Heart right ventricle (tissue), 16 donors: Measurements from ENCODE around the gene LSAMP. TPM values are rescaled to one million over a fixed set of nuclear protein-coding genes. Genes with fewer than 3 reads are reported as not detected.

ENCODE experiments used
- ATAC-seq, 8 donors: fragments of 200-7000 bp; cut with Tn5 transposase; one replicate each; pipeline ENCODE4 v1.9.1; 2020; ENCODE audit warnings: mild to moderate bottlenecking in 8 of 8, moderate library complexity in 8 of 8, moderate number of reproducible peaks in 1 of 8
- DNase-seq, 2 donors: peaks; one replicate each; pipeline ENCODE4 v3.0.0-alpha.2; 2020
- H3K27ac ChIP-seq, 10 donors: fragments of 200-600 bp; sonication (generic) in 2 of 10; one replicate each; pipeline versions ENCODE4 v1.5.0 to v1.8.0; 2020 to 2022; ENCODE audit warnings: mild to moderate bottlenecking in 3 of 10
- H3K27me3 ChIP-seq, 7 donors: fragments of 200-600 bp; one replicate each; pipeline ENCODE4 v1.8.0; 2021 to 2022; ENCODE audit warnings: mild to moderate bottlenecking in 2 of 7
- H3K36me3 ChIP-seq, 9 donors: fragments of 200-600 bp; sonication (generic) in 1 of 9; one replicate each; pipeline versions ENCODE4 v1.5.0 to v1.8.0; 2020 to 2022; ENCODE audit warnings: mild to moderate bottlenecking in 2 of 9
- H3K4me1 ChIP-seq, 9 donors: fragments of 200-600 bp; sonication (generic) in 1 of 9; one replicate each; pipeline versions ENCODE4 v1.5.0 to v1.8.0; 2020 to 2022; ENCODE audit warnings: mild to moderate bottlenecking in 4 of 9
- H3K4me3 ChIP-seq, 10 donors: fragments of 200-600 bp; sonication (generic) in 2 of 10; one replicate each; pipeline versions ENCODE4 v1.5.0 to v1.8.0; 2020 to 2022; ENCODE audit warnings: mild to moderate bottlenecking in 7 of 10, moderate library complexity in 2 of 10
- H3K9me3 ChIP-seq, 11 donors: fragments of 200-600 bp in 10 of 11; sonication (generic) in 2 of 11; one replicate each; pipeline versions ENCODE4 v1.5.0 to v1.8.0; 2013 to 2022; ENCODE audit warnings: mild to moderate bottlenecking in 2 of 11, control low read depth in 1 of 11, moderate library complexity in 1 of 11
- WGBS, 2 donors: extraction: QIAGEN DNeasy Blood & Tissue Kit; methylation state at CpG; one replicate each; pipeline ENCODE4 v1.1.7; 2013; ENCODE audit warnings: inconsistent platforms in 1 of 2; 5-methylcytosine and 5-hydroxymethylcytosine counted together
- intact Hi-C, 10 donors: fragments of 100-400 bp; cut with DNase I; formaldehyde crosslinking; loops; one replicate each; pipeline versions ENCODE4 v1.11.1 to v1.14.2; 2022
- polyA plus RNA-seq, 2 donors: library from polyadenylated mRNA; stranded (reverse); fragments of 200-250 nt; gene quantifications; one replicate each; pipeline ENCODE4 v1.2.3, GENCODE V29; 2013
- total RNA-seq, 10 donors: library from RNA; stranded (reverse); fragmentation: NEBNext Ultra II Directional in 3 of 10; extraction: Animal tissue kit (Norgen Biotek cat#: 25700) in 3 of 10; gene quantifications; one replicate each; pipeline versions ENCODE4 v1.2.1 to v1.2.4, GENCODE V29; 2021 to 2023
- TF ChIP-seq, protein P1 (sequence below), 9 donors: fragments of 200-600 bp; sonication (generic) in 2 of 9; IDR thresholded peaks; one replicate each; pipeline versions ENCODE4 v1.5.0 to v1.8.0; 2021 to 2022; ENCODE audit warnings: antibody characterized with exemption in 9 of 9, mild to moderate bottlenecking in 5 of 9, moderate library complexity in 1 of 9
- donor health status: Arrhythmogenic right ventricular cardiomyopathy.
- donor health status: ischemic (EF 13 %, LVEDD 7.1; RV severe dilation, severe dysfunction).
- donor health status: healthy with polysubstance abuse.
- donor health status: DM: no; HTN: yes; CAD: no.
- donor health status: DM: no; HTN: no; CAD: no.
- donor health status: ischemic (EF 25% LVEDD 6.9; RV normal size, moderate dysfunction).
- donor health status: ischemic (EF 25% LVEDD 5.7; RV mildly dilated, moderate dysfunction).
- donor health status: healthy.
- donor health status: DM: yes; HTN: yes; CAD: no.
- donor health status: Ischemic cardiomyopathy.
- donor health status: ischemic (EF 35%, LVEDD 5.7; RV mildly dilated, moderate dysfunction).
- donor health status: nonischemic (EF 11% LVEDD 7.7; RV severe dilation, severe dysfunction).
- donor health status: DM: yes; HTN: yes; CAD: no.
- donor health status: PGD.
- donor health status: ischemic (EF 29% LVEDD 5.4; RV normal size, mild dysfunction).
- donor health status: nonischemic (EF 23%, LVEDD 6.1; RV moderate dilation, normal function).

LSAMP gene
- total and polyA plus RNA-seq, 12 donors, result 0.51 to 9.0 (median 5.4) TPM

DNA sequence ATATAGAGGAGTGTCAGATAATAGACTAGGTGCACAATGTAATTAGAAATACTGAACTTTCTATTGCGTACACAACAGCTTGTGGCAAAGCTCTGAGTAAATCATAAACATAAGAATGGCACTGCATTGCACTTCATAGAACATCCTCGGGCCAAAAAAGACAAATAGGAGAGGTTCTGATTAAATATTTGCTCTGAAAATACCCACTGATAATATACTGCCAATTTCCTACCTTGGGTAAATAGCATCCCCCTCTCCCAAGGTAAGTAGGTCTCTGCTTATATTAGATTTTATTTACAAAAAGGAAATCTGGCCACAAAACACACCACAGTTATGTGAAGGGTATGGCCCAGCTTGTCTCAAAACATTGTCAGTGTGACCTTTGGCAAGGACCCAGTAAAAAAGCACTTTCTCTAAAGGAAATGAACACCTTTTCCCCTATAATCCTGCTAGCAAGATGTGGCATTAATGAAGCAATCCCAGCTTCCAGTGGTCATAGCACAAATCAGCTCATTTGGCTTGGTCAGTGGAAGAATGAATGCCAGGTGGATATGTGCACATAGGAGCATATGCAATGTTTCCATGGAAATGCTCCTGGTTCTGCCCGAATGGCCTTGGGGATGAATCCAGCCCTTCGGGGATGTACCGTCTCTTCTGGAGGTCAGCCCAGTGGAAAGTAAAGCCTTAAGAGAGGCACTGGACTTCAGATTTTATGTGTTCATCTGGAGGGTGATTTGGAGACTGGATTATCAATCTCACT is 315.9 kb downstream of the LSAMP start:
- Histone ChIP-seq H3K9me3 (no peaks in the 10 kb centered on the region), H3K36me3 (no peaks in the 10 kb centered on the region), H3K27me3 (no peaks in the 10 kb centered on the region), H3K27ac (no peak overlapping the region), H3K4me3 (no peak overlapping the region), H3K4me1 (no peaks in the 10 kb centered on the region)
- 79 to 81% methylated on average over 5 of the region's 5 CpGs for WGBS, 2 donors
- intact Hi-C loops, result no loop called here
- TF ChIP-seq, protein P1, sequence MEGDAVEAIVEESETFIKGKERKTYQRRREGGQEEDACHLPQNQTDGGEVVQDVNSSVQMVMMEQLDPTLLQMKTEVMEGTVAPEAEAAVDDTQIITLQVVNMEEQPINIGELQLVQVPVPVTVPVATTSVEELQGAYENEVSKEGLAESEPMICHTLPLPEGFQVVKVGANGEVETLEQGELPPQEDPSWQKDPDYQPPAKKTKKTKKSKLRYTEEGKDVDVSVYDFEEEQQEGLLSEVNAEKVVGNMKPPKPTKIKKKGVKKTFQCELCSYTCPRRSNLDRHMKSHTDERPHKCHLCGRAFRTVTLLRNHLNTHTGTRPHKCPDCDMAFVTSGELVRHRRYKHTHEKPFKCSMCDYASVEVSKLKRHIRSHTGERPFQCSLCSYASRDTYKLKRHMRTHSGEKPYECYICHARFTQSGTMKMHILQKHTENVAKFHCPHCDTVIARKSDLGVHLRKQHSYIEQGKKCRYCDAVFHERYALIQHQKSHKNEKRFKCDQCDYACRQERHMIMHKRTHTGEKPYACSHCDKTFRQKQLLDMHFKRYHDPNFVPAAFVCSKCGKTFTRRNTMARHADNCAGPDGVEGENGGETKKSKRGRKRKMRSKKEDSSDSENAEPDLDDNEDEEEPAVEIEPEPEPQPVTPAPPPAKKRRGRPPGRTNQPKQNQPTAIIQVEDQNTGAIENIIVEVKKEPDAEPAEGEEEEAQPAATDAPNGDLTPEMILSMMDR (IDR thresholded peaks at IDR 0.05), result no peak
- ATAC-seq, result no peak
- no peak for DNase-seq

DNA sequence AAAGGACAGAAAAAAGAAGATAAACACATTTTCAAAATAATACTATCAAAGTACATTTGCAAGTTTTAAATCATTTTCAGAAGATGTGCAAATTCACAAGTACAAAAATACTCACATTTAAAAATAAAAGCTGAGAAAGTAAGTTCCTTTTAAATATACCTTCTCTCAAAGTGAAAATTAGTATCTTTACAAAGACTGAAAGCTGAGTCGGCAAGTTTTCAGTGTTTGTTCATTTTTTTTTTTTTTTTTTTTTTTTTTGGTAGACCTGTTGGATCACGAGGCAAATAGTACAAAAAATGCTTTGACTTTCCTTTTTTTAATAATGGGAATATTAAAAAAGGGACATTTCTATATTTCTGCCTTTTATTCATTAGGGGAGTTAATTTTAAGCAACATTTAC is 317.8 kb downstream of the LSAMP start:
- TF ChIP-seq, protein P1 (IDR thresholded peaks at IDR 0.05), result no peak
- DNase-seq (no peak), ATAC-seq (no peak)
- Histone ChIP-seq H3K27ac (no peak overlapping the region), H3K4me1 (no peaks in the 10 kb centered on the region), H3K4me3 (no peak overlapping the region), H3K9me3 (no peaks in the 10 kb centered on the region), H3K27me3 (no peaks in the 10 kb centered on the region), H3K36me3 (no peaks in the 10 kb centered on the region)
- intact Hi-C loops, result no loop called here
- WGBS, 2 donors, result 74 to 78% methylated on average over 2 of the region's 2 CpGs

DNA sequence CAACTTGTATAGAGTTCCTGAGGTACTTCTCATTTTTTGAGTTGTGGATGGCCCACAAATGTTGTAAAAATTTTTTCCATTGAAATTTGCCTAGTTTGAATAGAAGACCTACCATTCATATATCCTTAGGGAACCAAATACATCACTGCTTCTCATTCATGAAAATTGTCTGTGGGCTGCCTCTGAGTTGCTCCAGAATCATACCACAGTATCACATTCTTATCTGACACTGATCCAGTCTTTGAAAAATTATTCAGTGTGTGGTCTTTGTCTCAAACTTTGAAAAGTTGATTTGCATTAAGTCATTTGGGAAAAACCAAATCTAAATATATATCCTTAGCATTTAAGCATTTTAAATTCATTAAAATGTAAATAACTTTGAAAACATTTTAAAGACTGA is 321.1 kb downstream of the LSAMP start:
- no peak for DNase-seq
- H3K27ac ChIP-seq, result no peak overlapping the region
- H3K27me3 ChIP-seq, result no peaks in the 10 kb centered on the region
- H3K4me3 ChIP-seq, result no peak overlapping the region
- no peaks in the 10 kb centered on the region for H3K36me3 ChIP-seq
- TF ChIP-seq, protein P1 (IDR thresholded peaks at IDR 0.05), result no peak
- no peaks in the 10 kb centered on the region for H3K4me1 ChIP-seq
- intact Hi-C loops, result no loop called here
- H3K9me3 ChIP-seq, result no peaks in the 10 kb centered on the region
- no peak for ATAC-seq

DNA sequence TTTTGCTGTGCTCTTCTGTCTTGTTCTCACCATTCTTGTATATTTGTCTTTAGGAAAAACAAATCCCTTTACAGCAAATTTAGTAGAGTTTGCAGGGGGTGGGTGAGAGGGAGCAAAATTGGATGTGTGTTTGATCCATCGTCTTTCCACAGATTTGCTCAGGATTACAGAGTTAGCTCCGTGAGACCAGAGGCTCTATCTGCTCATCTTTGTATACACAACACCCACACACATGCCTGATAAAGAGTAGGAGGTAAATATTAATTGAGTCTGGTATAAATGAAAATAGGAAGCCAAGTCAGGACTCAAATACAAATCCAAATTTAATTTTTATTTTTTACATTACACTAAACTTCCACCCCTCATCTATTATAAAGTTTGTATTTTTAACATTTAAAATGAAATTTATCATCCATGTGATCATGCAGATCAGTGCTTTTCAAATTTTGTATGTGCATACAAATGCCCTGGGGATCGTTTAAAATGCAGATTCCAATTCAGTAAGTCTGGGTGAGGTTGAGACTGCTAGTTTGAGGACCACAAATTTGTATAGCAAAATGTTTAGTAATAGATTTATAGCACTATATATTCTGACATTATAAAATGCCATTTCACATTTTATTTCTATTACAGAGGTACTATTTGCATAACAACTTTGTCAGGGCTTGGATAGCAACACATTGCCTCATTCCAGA is 326.7 kb downstream of the LSAMP start:
- no peaks in the 10 kb centered on the region for H3K36me3 ChIP-seq
- 49 to 53% methylated on average over 3 of the region's 3 CpGs for WGBS, 2 donors
- no peaks in the 10 kb centered on the region for H3K9me3 ChIP-seq
- no peaks in the 10 kb centered on the region for H3K4me1 ChIP-seq
- no peak for DNase-seq
- intact Hi-C loops, result no loop called here
- H3K4me3 ChIP-seq, result no peak overlapping the region
- H3K27me3 ChIP-seq, result no peaks in the 10 kb centered on the region
- H3K27ac ChIP-seq, result no peak overlapping the region
- TF ChIP-seq, protein P1 (IDR thresholded peaks at IDR 0.05), result no peak
- no peak for ATAC-seq
